SIG-M5 treated with dmso at 0.1 percent for 504 hours (cell line): ENCODE results near the gene PFN3.
A peak's percentile ranks its signal among the peaks of the same experiment; 100 is the strongest.
"Not testable (repeated sequence)": the region's sequence is repeated elsewhere in the genome, so short reads cannot be mapped to it uniquely, and the experiment has no call there.

ENCODE experiments used
- DNase-seq: peaks from one replicate; lab custom pipeline; 2025; ENCODE audit not compliant: unreplicated experiment; lab: John Stamatoyannopoulos, UW

The PFN3 gene

GRCh38 chr5:177425801-177426565 lies 25.5 kb upstream of the PFN3 start:
- DNase-seq, result peak; percentile 100

GRCh38 chr5:177425196-177425800 lies 24.8 kb upstream of the PFN3 start:
- no peak for DNase-seq

GRCh38 chr5:177423671-177424070 lies 23.2 kb upstream of the PFN3 start:
- no peak for DNase-seq

- no peak for DNase-seq
These were observed 20.8 kb upstream of the PFN3 start for GRCh38 chr5:177421062-177421798.

- DNase-seq, result not testable (repeated sequence)
These were observed 20.0 kb upstream of the PFN3 start for GRCh38 chr5:177420472-177420871.

GRCh38 chr5:177419046-177419445 lies 18.6 kb upstream of the PFN3 start:
- peak; percentile 42 for DNase-seq

- DNase-seq, result not testable (repeated sequence)
These were observed 16.6 kb upstream of the PFN3 start for GRCh38 chr5:177417081-177417480.

- DNase-seq, result no peak
These were observed 14.0 kb upstream of the PFN3 start for GRCh38 chr5:177414481-177414880.

GRCh38 chr5:177412603-177413233 lies 12.3 kb upstream of the PFN3 start:
- DNase-seq, result no peak

- DNase-seq, result peak; percentile 23
These were observed 10.1 kb upstream of the PFN3 start for GRCh38 chr5:177410575-177410974.

- no peak for DNase-seq
These were observed 8.8 kb upstream of the PFN3 start, which contains the start of gene F12 for GRCh38 chr5:177409043-177409801. TSS of gene F12 (minus strand) at chr5:177409564. CDS start at chr5:177409527, 37 bp downstream.

- peak; percentile 79 for DNase-seq
These were observed 5.3 kb upstream of the PFN3 start for GRCh38 chr5:177405805-177406204.

GRCh38 chr5:177405312-177405711 lies 4.9 kb upstream of the PFN3 start:
- no peak for DNase-seq

- DNase-seq, result no peak
These were observed 4.2 kb upstream of the PFN3 start for GRCh38 chr5:177404641-177405179.

- DNase-seq, result peak; percentile 77
These were observed 3.6 kb upstream of the PFN3 start for GRCh38 chr5:177403792-177404640.

GRCh38 chr5:177403102-177403791 lies 2.8 kb upstream of the PFN3 start:
- peak; percentile 7 for DNase-seq

GRCh38 chr5:177402271-177403043 lies 2.0 kb upstream of the PFN3 start:
- peak; percentile 52 for DNase-seq

GRCh38 chr5:177397875-177398390 lies 2.5 kb downstream of the PFN3 start:
- no peak for DNase-seq
